Measurements from ENCODE around the gene CATSPERD. TPM values are rescaled to one million over a fixed set of nuclear protein-coding genes. Genes with fewer than 3 reads are reported as not detected.
A peak's percentile ranks its signal among the peaks of the same experiment; 100 is the strongest.

CATSPERD gene
- total RNA-seq, 1 experiment from 2014 or later: 0.50 TPM

GRCh38 chr19:5694956-5695648 is 25.3 kb upstream of the CATSPERD start:
- Mint-ChIP-seq H3K9me3 (no peaks in the 10 kb centered on the region), H3K4me1 (0 out of 2 replicates have a peak, but pooled peaks cover 3% of the 10 kb centered on the region), H3K27ac (no peak overlapping the region), H3K27me3 (ENCODE audit: low read depth) (no peaks in the 10 kb centered on the region), H3K36me3 (peaks cover 48% of the 10 kb centered on the region), H3K4me3 (no peak overlapping the region)
- DNase-seq (ENCODE audit: low spot score) (no peak), ATAC-seq (no peak)
- TF ChIP-seq, protein P1, sequence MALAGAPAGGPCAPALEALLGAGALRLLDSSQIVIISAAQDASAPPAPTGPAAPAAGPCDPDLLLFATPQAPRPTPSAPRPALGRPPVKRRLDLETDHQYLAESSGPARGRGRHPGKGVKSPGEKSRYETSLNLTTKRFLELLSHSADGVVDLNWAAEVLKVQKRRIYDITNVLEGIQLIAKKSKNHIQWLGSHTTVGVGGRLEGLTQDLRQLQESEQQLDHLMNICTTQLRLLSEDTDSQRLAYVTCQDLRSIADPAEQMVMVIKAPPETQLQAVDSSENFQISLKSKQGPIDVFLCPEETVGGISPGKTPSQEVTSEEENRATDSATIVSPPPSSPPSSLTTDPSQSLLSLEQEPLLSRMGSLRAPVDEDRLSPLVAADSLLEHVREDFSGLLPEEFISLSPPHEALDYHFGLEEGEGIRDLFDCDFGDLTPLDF (CRISPR knock-in tag; IDR thresholded peaks at IDR 0.05): no peak
- CTCF ChIA-PET: interaction anchor here (1.1 to 1.6 kb wide), 2 partner anchors 8 to 25 kb away, joined by 3 to 9 read pairs; partner anchors contain the start of genes CATSPERD and LONP1
- POLR2A ChIA-PET: interaction anchor here (0.5 kb wide), 1 partner anchor 732 kb away, joined by 3 read pairs; no protein-coding TSS in a partner anchor

GRCh38 chr19:5695649-5696195 is 24.7 kb upstream of the CATSPERD start:
- DNase-seq (ENCODE audit: low spot score) (no peak), ATAC-seq (no peak)
- Mint-ChIP-seq H3K9me3 (no peaks in the 10 kb centered on the region), H3K4me3 (no peak overlapping the region), H3K27ac (no peak overlapping the region), H3K36me3 (peaks cover 49% of the 10 kb centered on the region), H3K4me1 (0 out of 2 replicates have a peak, but pooled peaks cover 3% of the 10 kb centered on the region), H3K27me3 (ENCODE audit: low read depth) (no peaks in the 10 kb centered on the region)
- TF ChIP-seq FOXP1 (CRISPR knock-in tag; IDR thresholded peaks at IDR 0.05; ENCODE audit: borderline replicate concordance): no peak
- no peak for TF ChIP-seq JUN (CRISPR knock-in tag; IDR thresholded peaks at IDR 0.05)
- TF ChIP-seq AFF4 (CRISPR knock-in tag; IDR thresholded peaks at IDR 0.05; ENCODE audit: borderline replicate concordance): no peak
- TF ChIP-seq CREM (CRISPR knock-in tag; IDR thresholded peaks at IDR 0.05): no peak
- no peak for TF ChIP-seq TP53 (CRISPR knock-in tag; IDR thresholded peaks at IDR 0.05)
- TF ChIP-seq NR2C2 (CRISPR knock-in tag; IDR thresholded peaks at IDR 0.05): no peak
- no peak for TF ChIP-seq FOXJ3 (CRISPR knock-in tag; IDR thresholded peaks at IDR 0.05; ENCODE audit: borderline replicate concordance)
- no peak for TF ChIP-seq GRHL2 (CRISPR knock-in tag; IDR thresholded peaks at IDR 0.05; ENCODE audit: insufficient replicate concordance, severe bottlenecking)
- ChIA-PET CTCF (interaction anchor here (1.1 to 1.6 kb wide), 2 partner anchors 9 to 25 kb away, joined by 3 to 9 read pairs; partner anchors contain the start of genes CATSPERD and LONP1), POLR2A (interaction anchor here (0.5 to 0.7 kb wide), 3 partner anchors 98 to 733 kb away, joined by 3 read pairs; no protein-coding TSS in a partner anchor)

DNA sequence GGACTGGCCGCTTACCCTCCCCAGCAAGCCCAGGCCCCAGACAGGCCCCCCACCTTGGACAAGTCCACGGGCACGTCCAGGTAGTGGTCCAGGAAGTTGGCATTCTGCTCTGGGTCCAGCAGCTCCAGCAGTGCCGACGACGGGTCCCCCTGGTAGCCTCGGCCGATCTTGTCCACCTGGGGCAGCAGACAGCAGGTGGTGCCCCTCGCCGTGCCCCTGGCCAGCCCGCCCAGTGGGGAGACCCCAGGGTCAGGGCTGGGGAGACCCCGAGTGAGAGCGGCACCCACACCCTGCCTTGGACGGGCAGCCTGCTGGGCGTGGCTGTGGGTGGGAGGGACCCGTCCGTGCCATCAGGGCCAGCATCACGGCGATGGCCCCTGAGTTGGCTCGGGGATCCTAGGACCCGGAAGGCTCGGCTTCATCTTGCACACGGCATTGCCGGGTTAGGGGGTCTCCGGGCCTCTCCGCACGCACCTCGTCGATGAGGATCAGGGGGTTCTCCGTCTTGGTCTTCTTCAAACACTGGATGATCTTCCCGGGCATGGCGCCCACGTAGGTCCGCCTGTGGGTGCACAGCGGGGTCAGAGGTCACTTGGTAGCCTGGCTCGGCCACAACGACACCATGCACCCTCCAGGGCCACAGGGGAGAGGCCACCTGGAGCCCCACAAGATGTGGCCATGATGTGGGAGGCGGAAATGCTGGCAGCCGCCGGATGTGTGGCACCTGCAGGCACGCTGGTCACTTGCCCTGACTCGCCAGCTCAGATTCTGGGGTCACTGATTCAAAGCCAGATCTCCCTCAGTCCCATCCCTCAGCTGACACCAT is 24.0 kb upstream of the CATSPERD start:
- no peak for TF ChIP-seq ZNF532 (CRISPR knock-in tag; IDR thresholded peaks at IDR 0.05; ENCODE audit: borderline replicate concordance)
- 0 out of 2 replicates have a peak, but pooled peaks have one; percentile 23 for TF ChIP-seq ESRRA (CRISPR knock-in tag; IDR thresholded peaks at IDR 0.05; ENCODE audit: borderline replicate concordance)
- 0 out of 2 replicates have a peak, but pooled peaks cover 3% of the 10 kb centered on the region for H3K4me1 Mint-ChIP-seq
- no peak for DNase-seq (ENCODE audit: low spot score)
- H3K4me3 Mint-ChIP-seq: no peak overlapping the region
- H3K9me3 Mint-ChIP-seq: no peaks in the 10 kb centered on the region
- no peak for ATAC-seq
- ChIA-PET CTCF (interaction anchor here (1.1 to 1.6 kb wide), 2 partner anchors 9 to 24 kb away, joined by 3 to 9 read pairs; partner anchors contain the start of genes CATSPERD and LONP1), POLR2A (interaction anchor here (0.6 to 0.7 kb wide), 2 partner anchors 97 to 678 kb away, joined by 3 read pairs; no protein-coding TSS in a partner anchor)
- no peaks in the 10 kb centered on the region for H3K27me3 Mint-ChIP-seq (ENCODE audit: low read depth)
- peaks cover 51% of the 10 kb centered on the region for H3K36me3 Mint-ChIP-seq
- peak overlapping the region; percentile 45; the same call in 1 of the 2 replicates for H3K27ac Mint-ChIP-seq
